Caco-2 (cell line): Measurements from ENCODE around the gene CFAP99. TPM values are rescaled to one million over a fixed set of nuclear protein-coding genes. Genes with fewer than 3 reads are reported as not detected.

Experiments
- BruUV-seq: library from RNA; stranded (reverse); fragments of 400-500 nt; replicated peaks from 2 replicates; lab custom pipeline; 2021; lab: Mats Ljungman, UMichigan
- CTCF ChIA-PET: fragments of 300-600 bp; sonication (Branson Sonifier 250); formaldehyde crosslinking; loops from one replicate; lab custom pipeline; 2022; ENCODE audit warnings: antibody characterized with exemption; lab: Charles Lee
- POLR2A ChIA-PET: fragments of 300-600 bp; sonication (Branson Sonifier 250); formaldehyde crosslinking; loops from one replicate; lab custom pipeline; 2022; ENCODE audit warnings: antibody characterized with exemption; lab: Charles Lee
- DNase-seq, 2 experiments: peaks; one replicate each; pipeline versions ENCODE4 v3.0.0 to v3.0.0-alpha.2; 2020 to 2022
- H3K27me3 ChIP-seq: replicated peaks from 2 replicates; pipeline ENCODE4 v1.6.0; 2011; ENCODE audit warnings: low read length; ENCODE audit not compliant: control insufficient read depth, insufficient read depth
- H3K36me3 ChIP-seq: 2 replicates; pipeline ENCODE4 v1.5.1; 2011; ENCODE audit warnings: low read length; ENCODE audit not compliant: control insufficient read depth, insufficient read depth
- H3K4me1 ChIP-seq: fragments of 250-450 bp; sonication (Bioruptor Pico); 2 replicates; pipeline ENCODE4 v1.5.1; 2020; ENCODE audit warnings: mild to moderate bottlenecking
- H3K4me3 ChIP-seq: 2 replicates; pipeline ENCODE4 v1.5.1; 2011; ENCODE audit warnings: low read depth, mild to moderate bottlenecking, control low read depth, low read length
- H3K9me3 ChIP-seq: fragments of 250-450 bp; sonication (Bioruptor Pico); 2 replicates; pipeline ENCODE4 v1.5.1; 2020; ENCODE audit warnings: mild to moderate bottlenecking, moderate library complexity
- H3K27ac Mint-ChIP-seq: one replicate; pipeline ENCODE4 v1.8.0; 2022; ENCODE audit warnings: mixed read lengths; ENCODE audit not compliant: unreplicated experiment
- H3K27me3 Mint-ChIP-seq: one replicate; pipeline ENCODE4 v1.8.0; 2022; ENCODE audit warnings: mixed read lengths; ENCODE audit not compliant: insufficient read depth, unreplicated experiment
- H3K36me3 Mint-ChIP-seq: one replicate; pipeline ENCODE4 v1.8.0; 2022; ENCODE audit warnings: mild to moderate bottlenecking, mixed read lengths; ENCODE audit not compliant: insufficient read depth, unreplicated experiment
- H3K4me1 Mint-ChIP-seq: one replicate; pipeline ENCODE4 v1.8.0; 2022; ENCODE audit warnings: low read depth, mixed read lengths; ENCODE audit not compliant: unreplicated experiment
- H3K4me3 Mint-ChIP-seq: one replicate; pipeline ENCODE4 v1.8.0; 2022; ENCODE audit warnings: mild to moderate bottlenecking, moderate library complexity, mixed read lengths; ENCODE audit not compliant: unreplicated experiment
- H3K9me3 Mint-ChIP-seq: one replicate; pipeline ENCODE4 v1.8.0; 2022; ENCODE audit warnings: mixed read lengths; ENCODE audit not compliant: unreplicated experiment
- intact Hi-C: fragments of 100-400 bp; cut with micrococcal nuclease; formaldehyde crosslinking; loops from one replicate; pipeline ENCODE4 v1.10.0; 2022; ENCODE audit not compliant: unreplicated experiment
- total RNA-seq: library from RNA; stranded (reverse); gene quantifications from 2 replicates; pipeline ENCODE4 v1.2.3, GENCODE V29; 2022
- TF ChIP-seq, protein P1 (sequence below), 2 experiments: fragments of 200-600 bp in 1 of 2; IDR thresholded peaks; 1 replicate in 1 of 2; 2 replicates in 1 of 2; pipeline versions ENCODE4 v1.5.1 to v1.8.0; 2011 to 2022; ENCODE audit warnings: antibody characterized with exemption in 1 of 2, control low read depth in 1 of 2, inconsistent platforms in 1 of 2, low read depth in 1 of 2, low read length in 1 of 2, mild to moderate bottlenecking in 1 of 2, moderate library complexity in 1 of 2; ENCODE audit not compliant: insufficient read depth in 1 of 2, severe bottlenecking in 1 of 2, unreplicated experiment in 1 of 2

Gene CFAP99
- total RNA-seq, 1 experiment from 2014 or later = not detected

GRCh38 chr4:2386717-2387116 lies 32.0 kb upstream of the CFAP99 start:
- Histone ChIP-seq H3K9me3 (no peaks in the 10 kb centered on the region), H3K27me3 (no peaks in the 10 kb centered on the region), H3K36me3 (no peaks in the 10 kb centered on the region), H3K4me3 (no peak overlapping the region), H3K4me1 (no peaks in the 10 kb centered on the region)
- Mint-ChIP-seq H3K4me1 (peaks cover 5% of the 10 kb centered on the region), H3K27me3 (peaks cover 3% of the 10 kb centered on the region), H3K36me3 (no peaks in the 10 kb centered on the region), H3K9me3 (no peaks in the 10 kb centered on the region), H3K27ac (no peak overlapping the region), H3K4me3 (no peak overlapping the region)
- ChIA-PET POLR2A (no interaction called here), CTCF (no interaction called here)
- TF ChIP-seq, protein P1, sequence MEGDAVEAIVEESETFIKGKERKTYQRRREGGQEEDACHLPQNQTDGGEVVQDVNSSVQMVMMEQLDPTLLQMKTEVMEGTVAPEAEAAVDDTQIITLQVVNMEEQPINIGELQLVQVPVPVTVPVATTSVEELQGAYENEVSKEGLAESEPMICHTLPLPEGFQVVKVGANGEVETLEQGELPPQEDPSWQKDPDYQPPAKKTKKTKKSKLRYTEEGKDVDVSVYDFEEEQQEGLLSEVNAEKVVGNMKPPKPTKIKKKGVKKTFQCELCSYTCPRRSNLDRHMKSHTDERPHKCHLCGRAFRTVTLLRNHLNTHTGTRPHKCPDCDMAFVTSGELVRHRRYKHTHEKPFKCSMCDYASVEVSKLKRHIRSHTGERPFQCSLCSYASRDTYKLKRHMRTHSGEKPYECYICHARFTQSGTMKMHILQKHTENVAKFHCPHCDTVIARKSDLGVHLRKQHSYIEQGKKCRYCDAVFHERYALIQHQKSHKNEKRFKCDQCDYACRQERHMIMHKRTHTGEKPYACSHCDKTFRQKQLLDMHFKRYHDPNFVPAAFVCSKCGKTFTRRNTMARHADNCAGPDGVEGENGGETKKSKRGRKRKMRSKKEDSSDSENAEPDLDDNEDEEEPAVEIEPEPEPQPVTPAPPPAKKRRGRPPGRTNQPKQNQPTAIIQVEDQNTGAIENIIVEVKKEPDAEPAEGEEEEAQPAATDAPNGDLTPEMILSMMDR (IDR thresholded peaks at IDR 0.05; ENCODE audit: insufficient read depth in 1 of 2, low read depth in 1 of 2, low read length in 1 of 2, severe bottlenecking in 1 of 2, unreplicated experiment in 1 of 2) = no peak
- no peak for DNase-seq
- no TSS peak for BruUV-seq
- intact Hi-C loops = no loop called here

GRCh38 chr4:2387218-2387617 lies 31.5 kb upstream of the CFAP99 start:
- ChIA-PET CTCF (no interaction called here), POLR2A (no interaction called here)
- H3K36me3 Mint-ChIP-seq = no peaks in the 10 kb centered on the region
- no peaks in the 10 kb centered on the region for H3K27me3 ChIP-seq
- peaks cover 3% of the 10 kb centered on the region for H3K27me3 Mint-ChIP-seq
- no peaks in the 10 kb centered on the region for H3K9me3 Mint-ChIP-seq
- H3K4me3 ChIP-seq = no peak overlapping the region
- H3K9me3 ChIP-seq = no peaks in the 10 kb centered on the region
- no peak for DNase-seq
- no peaks in the 10 kb centered on the region for H3K4me1 ChIP-seq
- no peaks in the 10 kb centered on the region for H3K36me3 ChIP-seq
- TF ChIP-seq, protein P1 (IDR thresholded peaks at IDR 0.05; ENCODE audit: insufficient read depth in 1 of 2, low read depth in 1 of 2, low read length in 1 of 2, severe bottlenecking in 1 of 2, unreplicated experiment in 1 of 2) = no peak
- intact Hi-C loops = no loop called here
- H3K27ac Mint-ChIP-seq = no peak overlapping the region
- H3K4me3 Mint-ChIP-seq = no peak overlapping the region
- BruUV-seq = no TSS peak
- H3K4me1 Mint-ChIP-seq = peaks cover 5% of the 10 kb centered on the region

- Histone ChIP-seq H3K4me1 (no peaks in the 10 kb centered on the region), H3K9me3 (no peaks in the 10 kb centered on the region), H3K4me3 (no peak overlapping the region), H3K27me3 (no peaks in the 10 kb centered on the region), H3K36me3 (no peaks in the 10 kb centered on the region)
- ChIA-PET CTCF (no interaction called here), POLR2A (no interaction called here)
- no peak for DNase-seq
- intact Hi-C loops = no loop called here
- no peaks in the 10 kb centered on the region for H3K36me3 Mint-ChIP-seq
- no TSS peak for BruUV-seq
- TF ChIP-seq, protein P1 (IDR thresholded peaks at IDR 0.05; ENCODE audit: insufficient read depth in 1 of 2, low read depth in 1 of 2, low read length in 1 of 2, severe bottlenecking in 1 of 2, unreplicated experiment in 1 of 2) = no peak
- H3K4me3 Mint-ChIP-seq = no peak overlapping the region
- H3K27me3 Mint-ChIP-seq = peaks cover 3% of the 10 kb centered on the region
- H3K27ac Mint-ChIP-seq = no peak overlapping the region
- H3K4me1 Mint-ChIP-seq = peaks cover 5% of the 10 kb centered on the region
- no peaks in the 10 kb centered on the region for H3K9me3 Mint-ChIP-seq
These were observed 30.9 kb upstream of the CFAP99 start for GRCh38 chr4:2387829-2388228.
